Measurements from ENCODE around the gene CLMN.

The CLMN gene

GRCh38 chr14:95349241-95349640 is 29.5 kb upstream of the CLMN start:
- no peak overlapping the region for H3K4me3 Mint-ChIP-seq
- H3K36me3 Mint-ChIP-seq (ENCODE audit: low read depth) = no peaks in the 10 kb centered on the region
- H3K4me1 Mint-ChIP-seq (ENCODE audit: low read depth) = no peaks in the 10 kb centered on the region
- H3K9me3 Mint-ChIP-seq = peaks cover 7% of the 10 kb centered on the region
- DNase-seq = no peak
- H3K27ac Mint-ChIP-seq = no peak overlapping the region
- H3K27me3 Mint-ChIP-seq = peaks cover 40% of the 10 kb centered on the region

DNA sequence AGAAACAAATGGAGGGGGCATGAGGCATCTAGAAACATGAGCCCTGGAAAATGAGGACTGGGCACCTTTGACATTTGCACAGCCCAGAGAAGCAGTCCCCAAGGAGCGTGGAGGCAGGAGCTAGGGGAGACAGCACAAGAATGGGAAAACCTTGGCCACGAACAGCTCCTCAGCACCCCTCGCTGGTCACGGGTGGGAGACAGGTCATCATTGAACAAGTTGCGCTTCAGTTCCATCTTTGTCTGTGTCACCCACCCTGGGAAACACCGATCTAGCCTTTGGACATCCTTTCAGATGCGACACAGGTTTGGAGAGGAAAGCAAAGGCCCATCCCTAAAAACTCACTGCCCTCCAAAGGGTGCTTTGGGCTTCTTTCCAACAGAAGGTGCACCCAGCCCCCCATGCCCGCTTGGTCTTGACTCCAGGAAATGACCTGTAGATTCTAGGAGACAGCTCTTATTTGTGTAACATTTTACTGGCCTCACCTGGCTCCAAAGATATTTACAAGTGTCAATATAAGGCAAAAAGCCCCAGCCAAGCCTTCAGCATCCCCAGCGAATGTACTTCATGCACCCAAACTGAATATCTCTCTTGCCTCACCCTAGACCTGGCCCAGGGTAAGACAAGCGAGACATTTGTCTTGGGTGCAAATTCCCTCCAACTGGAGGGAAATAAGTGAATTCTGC is 28.8 kb upstream of the CLMN start:
- H3K27ac Mint-ChIP-seq = no peak overlapping the region
- H3K4me3 Mint-ChIP-seq = no peak overlapping the region
- DNase-seq = no peak
- peaks cover 37% of the 10 kb centered on the region for H3K27me3 Mint-ChIP-seq
- H3K4me1 Mint-ChIP-seq (ENCODE audit: low read depth) = no peaks in the 10 kb centered on the region
- peaks cover 3% of the 10 kb centered on the region for H3K9me3 Mint-ChIP-seq
- no peaks in the 10 kb centered on the region for H3K36me3 Mint-ChIP-seq (ENCODE audit: low read depth)

DNA sequence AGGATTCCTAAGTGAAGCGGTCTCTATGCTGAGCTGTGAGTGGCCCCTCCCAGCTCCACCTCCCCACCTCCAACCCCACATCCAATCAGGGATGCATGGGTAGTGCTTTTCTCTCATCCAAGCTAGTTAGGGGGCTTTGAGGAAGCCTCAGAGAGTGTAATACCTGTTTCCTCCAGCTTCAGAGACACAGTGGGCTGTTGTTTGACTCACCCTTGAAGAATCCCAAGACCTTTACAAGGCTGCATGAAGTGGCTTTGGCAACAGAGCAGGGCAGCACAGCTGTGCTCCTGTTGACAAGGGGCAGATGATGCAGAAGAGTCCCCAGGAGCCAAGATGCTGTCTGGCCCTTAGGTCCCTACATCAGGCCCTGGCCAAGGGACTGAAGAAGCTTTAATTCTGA is 27.1 kb upstream of the CLMN start:
- H3K36me3 Mint-ChIP-seq (ENCODE audit: low read depth) = no peaks in the 10 kb centered on the region
- DNase-seq = no peak
- H3K27me3 Mint-ChIP-seq = peaks cover 29% of the 10 kb centered on the region
- no peak overlapping the region for H3K4me3 Mint-ChIP-seq
- no peak overlapping the region for H3K27ac Mint-ChIP-seq
- H3K4me1 Mint-ChIP-seq (ENCODE audit: low read depth) = no peaks in the 10 kb centered on the region
- H3K9me3 Mint-ChIP-seq = no peaks in the 10 kb centered on the region

DNA sequence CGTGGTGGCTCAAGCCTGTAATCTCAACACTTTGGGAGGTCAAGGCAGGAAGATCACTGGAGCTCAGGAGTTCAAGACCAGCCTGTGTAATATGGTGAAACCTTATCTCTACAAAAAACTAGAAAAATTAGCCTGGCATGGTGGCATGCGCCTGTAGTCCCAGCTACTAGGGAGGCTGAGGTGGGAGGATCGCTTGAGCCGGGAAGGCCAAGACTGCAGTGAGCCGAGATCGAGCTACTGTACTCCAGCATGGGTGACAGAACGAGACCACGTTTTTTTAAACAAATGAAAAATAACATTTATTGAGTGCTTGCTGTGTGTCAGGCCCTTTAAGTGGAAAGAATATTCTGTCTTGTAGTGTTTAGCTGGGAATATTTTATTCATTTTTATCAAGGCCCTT is 26.6 kb upstream of the CLMN start:
- peaks cover 29% of the 10 kb centered on the region for H3K27me3 Mint-ChIP-seq
- no peak for DNase-seq
- no peak overlapping the region for H3K27ac Mint-ChIP-seq
- no peaks in the 10 kb centered on the region for H3K36me3 Mint-ChIP-seq (ENCODE audit: low read depth)
- H3K9me3 Mint-ChIP-seq = no peaks in the 10 kb centered on the region
- H3K4me1 Mint-ChIP-seq (ENCODE audit: low read depth) = no peaks in the 10 kb centered on the region
- H3K4me3 Mint-ChIP-seq = no peak overlapping the region

- Mint-ChIP-seq H3K9me3 (no peaks in the 10 kb centered on the region), H3K4me3 (no peak overlapping the region), H3K27ac (no peak overlapping the region), H3K4me1 (ENCODE audit: low read depth) (no peaks in the 10 kb centered on the region), H3K36me3 (ENCODE audit: low read depth) (no peaks in the 10 kb centered on the region), H3K27me3 (peaks cover 38% of the 10 kb centered on the region)
- DNase-seq = no peak
Observed at GRCh38 chr14:95345032-95345431, 25.3 kb upstream of the CLMN start.

- Mint-ChIP-seq H3K4me3 (no peak overlapping the region), H3K36me3 (ENCODE audit: low read depth) (no peaks in the 10 kb centered on the region), H3K9me3 (no peaks in the 10 kb centered on the region), H3K27ac (no peak overlapping the region), H3K27me3 (peaks cover 40% of the 10 kb centered on the region), H3K4me1 (ENCODE audit: low read depth) (no peaks in the 10 kb centered on the region)
- DNase-seq = no peak
Observed at GRCh38 chr14:95344536-95344935, 24.8 kb upstream of the CLMN start.

DNA sequence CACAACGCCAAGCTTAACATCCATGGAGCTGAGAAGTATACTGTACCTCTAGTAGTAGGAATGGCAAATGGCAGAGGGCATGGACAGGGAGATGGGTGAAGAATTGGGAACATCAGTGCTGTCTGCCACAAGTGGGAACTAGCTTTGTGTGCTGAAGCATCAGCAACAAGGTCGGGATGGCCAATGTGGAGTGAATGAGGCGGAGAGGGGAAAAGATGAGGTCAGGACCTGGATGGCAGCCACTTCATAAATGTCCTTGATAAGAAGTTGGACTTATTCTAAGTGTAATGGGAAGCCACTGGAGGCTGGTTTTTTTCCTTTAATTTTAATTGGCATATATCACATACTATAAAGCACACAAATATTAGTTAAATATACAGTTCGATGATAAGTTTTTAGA is 21.9 kb upstream of the CLMN start:
- Mint-ChIP-seq H3K27ac (no peak overlapping the region), H3K9me3 (no peaks in the 10 kb centered on the region), H3K4me3 (no peak overlapping the region), H3K4me1 (ENCODE audit: low read depth) (no peaks in the 10 kb centered on the region), H3K27me3 (peaks cover 35% of the 10 kb centered on the region), H3K36me3 (ENCODE audit: low read depth) (no peaks in the 10 kb centered on the region)
- DNase-seq = no peak

GRCh38 chr14:95341115-95341514 is 21.4 kb upstream of the CLMN start:
- Mint-ChIP-seq H3K9me3 (no peaks in the 10 kb centered on the region), H3K27ac (no peak overlapping the region), H3K4me1 (ENCODE audit: low read depth) (no peaks in the 10 kb centered on the region), H3K27me3 (peaks cover 37% of the 10 kb centered on the region), H3K36me3 (ENCODE audit: low read depth) (no peaks in the 10 kb centered on the region), H3K4me3 (no peak overlapping the region)
- DNase-seq = no peak

DNA sequence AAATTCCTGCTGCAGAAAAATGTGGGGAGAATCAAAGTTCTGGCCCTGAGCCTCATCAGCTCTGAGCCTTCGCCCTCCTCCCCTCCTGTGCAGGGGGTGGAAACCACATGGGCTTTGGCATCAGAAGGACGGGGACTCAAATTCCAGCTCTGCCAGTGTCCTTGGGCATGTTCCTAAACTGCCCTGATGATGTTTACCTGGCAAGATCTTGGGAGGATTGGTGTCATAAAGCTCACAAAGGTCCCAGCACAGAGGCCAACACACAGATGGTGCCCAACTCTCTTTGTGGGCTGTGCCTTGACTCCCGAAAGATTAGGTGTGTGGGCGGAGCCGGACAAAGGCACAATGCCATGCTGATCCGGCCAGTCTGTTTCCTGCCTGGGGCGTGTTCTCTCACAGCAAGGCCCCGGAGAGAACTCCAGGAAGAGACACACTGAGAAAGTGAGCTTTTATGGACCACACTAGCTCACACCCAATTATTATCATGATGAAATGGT is 20.5 kb upstream of the CLMN start:
- Mint-ChIP-seq H3K4me1 (ENCODE audit: low read depth) (no peaks in the 10 kb centered on the region), H3K27me3 (peaks cover 37% of the 10 kb centered on the region), H3K36me3 (ENCODE audit: low read depth) (no peaks in the 10 kb centered on the region), H3K9me3 (no peaks in the 10 kb centered on the region), H3K27ac (no peak overlapping the region), H3K4me3 (no peak overlapping the region)
- no peak for DNase-seq

GRCh38 chr14:95339301-95339865 is 19.7 kb upstream of the CLMN start:
- Mint-ChIP-seq H3K36me3 (ENCODE audit: low read depth) (no peaks in the 10 kb centered on the region), H3K4me3 (no peak overlapping the region), H3K4me1 (ENCODE audit: low read depth) (no peaks in the 10 kb centered on the region), H3K9me3 (no peaks in the 10 kb centered on the region), H3K27ac (no peak overlapping the region), H3K27me3 (peaks cover 40% of the 10 kb centered on the region)
- no peak for DNase-seq

- Mint-ChIP-seq H3K36me3 (ENCODE audit: low read depth) (no peaks in the 10 kb centered on the region), H3K9me3 (no peaks in the 10 kb centered on the region), H3K4me1 (ENCODE audit: low read depth) (no peaks in the 10 kb centered on the region), H3K4me3 (no peak overlapping the region), H3K27ac (no peak overlapping the region), H3K27me3 (peaks cover 40% of the 10 kb centered on the region)
- no peak for DNase-seq
Observed at GRCh38 chr14:95338436-95338835, 18.7 kb upstream of the CLMN start.

- no peaks in the 10 kb centered on the region for H3K36me3 Mint-ChIP-seq (ENCODE audit: low read depth)
- H3K27ac Mint-ChIP-seq = no peak overlapping the region
- H3K9me3 Mint-ChIP-seq = no peaks in the 10 kb centered on the region
- DNase-seq = no peak
- H3K4me3 Mint-ChIP-seq = no peak overlapping the region
- H3K4me1 Mint-ChIP-seq (ENCODE audit: low read depth) = no peaks in the 10 kb centered on the region
- peaks cover 40% of the 10 kb centered on the region for H3K27me3 Mint-ChIP-seq
Observed at GRCh38 chr14:95337041-95337595, 17.4 kb upstream of the CLMN start.

- H3K36me3 Mint-ChIP-seq (ENCODE audit: low read depth) = no peaks in the 10 kb centered on the region
- no peak overlapping the region for H3K27ac Mint-ChIP-seq
Observed at GRCh38 chr14:95336192-95336760, 16.6 kb upstream of the CLMN start.

DNA sequence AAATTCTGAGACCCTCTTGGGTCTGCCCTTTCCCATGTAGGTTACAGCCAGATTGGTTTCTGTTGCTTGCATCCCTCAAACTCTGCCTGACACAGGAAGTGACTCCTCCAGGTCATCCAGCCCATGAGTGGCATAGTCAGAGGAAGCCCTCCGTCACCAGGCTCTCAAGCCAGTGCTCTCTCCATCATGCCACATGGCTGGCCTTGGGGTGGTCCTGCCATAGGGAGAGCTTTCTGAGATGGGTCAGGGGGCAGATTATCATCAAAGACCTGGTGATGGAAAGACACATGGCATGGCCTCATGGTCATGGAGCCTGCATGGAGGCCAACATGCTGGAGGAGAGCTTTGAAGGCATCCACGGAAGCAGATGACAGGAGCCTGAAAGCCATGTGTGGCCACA is 15.4 kb upstream of the CLMN start:
- Mint-ChIP-seq H3K27me3 (peaks cover 32% of the 10 kb centered on the region), H3K9me3 (no peaks in the 10 kb centered on the region), H3K4me1 (ENCODE audit: low read depth) (no peaks in the 10 kb centered on the region), H3K36me3 (ENCODE audit: low read depth) (no peaks in the 10 kb centered on the region), H3K4me3 (no peak overlapping the region), H3K27ac (no peak overlapping the region)
- DNase-seq = no peak

More at GRCh38 chr14:95336192-95336760, 16.6 kb upstream of the CLMN start:
- DNase-seq = no peak
- H3K9me3 Mint-ChIP-seq = no peaks in the 10 kb centered on the region
- no peak overlapping the region for H3K4me3 Mint-ChIP-seq
- H3K27me3 Mint-ChIP-seq = peaks cover 40% of the 10 kb centered on the region
- H3K4me1 Mint-ChIP-seq (ENCODE audit: low read depth) = no peaks in the 10 kb centered on the region

DNA sequence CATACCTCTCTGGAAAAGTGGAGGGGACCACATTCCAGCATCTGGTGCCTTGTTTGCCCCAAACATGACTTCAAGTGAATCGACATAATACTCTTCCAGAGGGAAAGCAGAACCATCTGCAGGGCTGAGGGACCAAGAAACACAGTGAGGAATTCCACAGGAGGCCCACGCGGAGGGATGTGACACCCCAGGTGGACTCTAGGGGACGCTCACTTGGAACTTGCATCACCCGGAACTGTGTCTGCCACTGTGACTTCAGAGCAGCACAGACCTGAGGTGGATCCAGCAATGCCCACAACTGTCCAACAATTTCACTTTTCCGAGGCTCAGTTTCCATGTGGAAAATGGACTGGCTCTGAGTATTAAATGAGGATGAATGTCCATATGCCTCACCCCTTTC is 14.3 kb upstream of the CLMN start:
- H3K9me3 Mint-ChIP-seq = no peaks in the 10 kb centered on the region
- no peak overlapping the region for H3K27ac Mint-ChIP-seq

More for the DNA sequence above, 14.3 kb upstream of the CLMN start:
- no peaks in the 10 kb centered on the region for H3K4me1 Mint-ChIP-seq (ENCODE audit: low read depth)
- H3K27me3 Mint-ChIP-seq = peaks cover 27% of the 10 kb centered on the region
- no peaks in the 10 kb centered on the region for H3K36me3 Mint-ChIP-seq (ENCODE audit: low read depth)
- DNase-seq = no peak
- no peak overlapping the region for H3K4me3 Mint-ChIP-seq

Data from activated T-cell treated with anti-CD3 and anti-CD28 coated beads, Interleukin-2, amount 50 U/mL, for 24 hours (primary cell).